ENCODE measurements around the gene ADCYAP1R1. TPM values are rescaled to one million over a fixed set of nuclear protein-coding genes. Genes with fewer than 3 reads are reported as not detected.

Gene ADCYAP1R1
- total and polyA plus RNA-seq, 2 donors (not counting 1 experiment from before 2014, with no cell fraction given): not detected

DNA sequence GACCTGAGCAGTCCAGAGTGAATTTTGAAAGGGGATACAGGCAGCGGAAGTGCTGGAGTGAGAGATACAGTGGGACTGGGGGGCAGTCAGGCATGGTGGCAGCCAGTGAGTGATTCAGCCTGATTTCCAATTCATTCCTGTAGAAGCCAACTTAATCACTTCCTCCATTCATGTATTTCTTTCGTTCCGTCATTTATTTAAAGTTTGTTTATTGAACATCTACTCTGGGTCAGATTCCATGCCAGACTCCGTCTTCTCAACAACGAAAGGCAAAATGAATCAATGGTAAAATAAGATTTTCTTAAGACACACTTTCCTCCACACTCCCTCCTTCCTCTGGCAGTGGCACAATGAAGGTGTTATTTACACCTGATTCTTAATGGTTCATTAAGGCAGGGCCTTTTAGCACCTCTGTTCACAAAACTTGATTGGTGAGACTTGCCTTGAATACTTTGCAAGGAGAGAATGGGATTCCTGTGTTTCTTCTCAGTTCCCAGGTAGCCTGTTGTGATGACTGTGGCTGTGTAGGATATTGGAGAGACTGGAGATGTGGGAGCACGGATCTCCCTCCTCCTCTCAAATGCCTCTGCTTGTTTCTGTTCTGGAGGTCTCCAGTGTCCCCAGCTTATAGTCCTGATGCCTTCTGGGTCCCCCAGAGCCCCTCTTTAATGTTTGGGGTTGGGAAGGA is 27.9 kb downstream of the ADCYAP1R1 start:
- no peak for TF ChIP-seq EZH2 (IDR thresholded peaks at IDR 0.05; ENCODE audit: borderline replicate concordance, insufficient read depth, low read depth, low read length, poor library complexity, severe bottlenecking)
- TF ChIP-seq, protein P1, sequence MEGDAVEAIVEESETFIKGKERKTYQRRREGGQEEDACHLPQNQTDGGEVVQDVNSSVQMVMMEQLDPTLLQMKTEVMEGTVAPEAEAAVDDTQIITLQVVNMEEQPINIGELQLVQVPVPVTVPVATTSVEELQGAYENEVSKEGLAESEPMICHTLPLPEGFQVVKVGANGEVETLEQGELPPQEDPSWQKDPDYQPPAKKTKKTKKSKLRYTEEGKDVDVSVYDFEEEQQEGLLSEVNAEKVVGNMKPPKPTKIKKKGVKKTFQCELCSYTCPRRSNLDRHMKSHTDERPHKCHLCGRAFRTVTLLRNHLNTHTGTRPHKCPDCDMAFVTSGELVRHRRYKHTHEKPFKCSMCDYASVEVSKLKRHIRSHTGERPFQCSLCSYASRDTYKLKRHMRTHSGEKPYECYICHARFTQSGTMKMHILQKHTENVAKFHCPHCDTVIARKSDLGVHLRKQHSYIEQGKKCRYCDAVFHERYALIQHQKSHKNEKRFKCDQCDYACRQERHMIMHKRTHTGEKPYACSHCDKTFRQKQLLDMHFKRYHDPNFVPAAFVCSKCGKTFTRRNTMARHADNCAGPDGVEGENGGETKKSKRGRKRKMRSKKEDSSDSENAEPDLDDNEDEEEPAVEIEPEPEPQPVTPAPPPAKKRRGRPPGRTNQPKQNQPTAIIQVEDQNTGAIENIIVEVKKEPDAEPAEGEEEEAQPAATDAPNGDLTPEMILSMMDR (IDR thresholded peaks at IDR 0.05): no peak
- Histone ChIP-seq H4K20me1 (ENCODE audit: control insufficient read depth, insufficient read depth, low read length, poor library complexity, severe bottlenecking) (no peaks in the 10 kb centered on the region), H3K27ac (ENCODE audit: low read length in 2 of 2) (no peak overlapping the region), H3K79me2 (ENCODE audit: control insufficient read depth, insufficient read depth, low read length) (no peaks in the 10 kb centered on the region), H3K36me3 (replicated peaks in 1 of 2; ENCODE audit: control extremely low read depth in 1 of 2, control insufficient read depth in 1 of 2, extremely low read depth in 1 of 2, insufficient read depth in 2 of 2, low read length in 1 of 2) (no peaks in the 10 kb centered on the region), H3K4me1 (ENCODE audit: control insufficient read depth in 2 of 2, insufficient read depth in 2 of 2, low read length in 2 of 2) (no peaks in the 10 kb centered on the region), H3K27me3 (replicated peaks in 1 of 4; ENCODE audit: control extremely low read depth in 1 of 4, control insufficient read depth in 3 of 4, insufficient read depth in 4 of 4, low read length in 3 of 4) (peaks cover 0 to 6% (median 1%) of the 10 kb centered on the region in 4 experiments), H3K9me3 (ENCODE audit: control extremely low read depth in 1 of 3, control insufficient read depth in 2 of 3, insufficient read depth in 1 of 3, low read length in 2 of 3) (peaks cover 0 to 19% (median 0%) of the 10 kb centered on the region in 3 donors), H3K4me2 (replicated peaks; ENCODE audit: low read depth, low read length, poor library complexity, severe bottlenecking) (no peak overlapping the region), H2AFZ (ENCODE audit: insufficient read depth, low read depth, low read length, poor library complexity, severe bottlenecking) (no peak overlapping the region), H3K9ac (ENCODE audit: low read length) (no peak overlapping the region), H3K4me3 (ENCODE audit: control extremely low read depth in 1 of 5, extremely low read depth in 1 of 5, insufficient read depth in 1 of 5, low read depth in 2 of 5, low read length in 4 of 5) (no peak overlapping the region)
- Mint-ChIP-seq H3K27me3 (peaks cover 20% of the 10 kb centered on the region), H3K4me3 (no peak overlapping the region), H3K27ac (no peak overlapping the region), H3K4me1 (no peaks in the 10 kb centered on the region), H3K9me3 (ENCODE audit: insufficient read depth) (no peaks in the 10 kb centered on the region)
- ChIA-PET CTCF (no interaction called here), POLR2A (no interaction called here)
- intact Hi-C loops (cut with micrococcal nuclease): no loop called here
- ATAC-seq (ENCODE audit: low read depth) (no peak), DNase-seq (no peak)
- WGBS (ENCODE audit: insufficient coverage): 80% methylated on average over 1 of the region's 6 CpGs

DNA sequence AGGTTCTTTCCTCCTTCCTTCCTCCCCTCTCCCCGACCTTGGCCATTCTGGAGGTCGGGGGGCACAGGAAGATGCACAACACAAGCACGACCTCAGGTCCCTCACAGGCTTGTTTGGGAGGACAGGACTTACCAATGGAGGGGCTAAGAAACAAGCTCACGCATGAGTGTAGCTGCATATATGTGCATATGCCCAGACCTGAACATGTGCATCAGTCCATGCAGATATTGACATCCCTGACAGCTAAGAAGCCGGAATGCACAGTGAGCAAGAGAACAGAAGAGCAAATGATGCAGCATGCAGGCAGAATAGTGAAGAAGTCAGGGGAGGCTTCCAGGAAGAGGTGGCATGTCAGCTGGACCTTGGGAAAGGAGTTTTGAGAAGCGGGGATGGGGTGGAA is 28.7 kb downstream of the ADCYAP1R1 start:
- H3K4me3 ChIP-seq (ENCODE audit: control extremely low read depth in 1 of 5, extremely low read depth in 1 of 5, insufficient read depth in 1 of 5, low read depth in 2 of 5, low read length in 4 of 5): no peak overlapping the region
- CTCF ChIA-PET: no interaction called here
- H2AFZ ChIP-seq (ENCODE audit: insufficient read depth, low read depth, low read length, poor library complexity, severe bottlenecking): no peak overlapping the region
- H3K36me3 ChIP-seq (replicated peaks in 1 of 2; ENCODE audit: control extremely low read depth in 1 of 2, control insufficient read depth in 1 of 2, extremely low read depth in 1 of 2, insufficient read depth in 2 of 2, low read length in 1 of 2): no peaks in the 10 kb centered on the region
- Mint-ChIP-seq H3K27me3 (peaks cover 20% of the 10 kb centered on the region), H3K27ac (no peak overlapping the region), H3K4me3 (no peak overlapping the region), H3K9me3 (ENCODE audit: insufficient read depth) (no peaks in the 10 kb centered on the region), H3K4me1 (no peaks in the 10 kb centered on the region)
- no peak overlapping the region for H3K27ac ChIP-seq (ENCODE audit: low read length in 2 of 2)
- H3K4me2 ChIP-seq (replicated peaks; ENCODE audit: low read depth, low read length, poor library complexity, severe bottlenecking): no peak overlapping the region
- peaks cover 0 to 19% (median 0%) of the 10 kb centered on the region in 3 donors for H3K9me3 ChIP-seq (ENCODE audit: control extremely low read depth in 1 of 3, control insufficient read depth in 2 of 3, insufficient read depth in 1 of 3, low read length in 2 of 3)
- no peak overlapping the region for H3K9ac ChIP-seq (ENCODE audit: low read length)
- no peaks in the 10 kb centered on the region for H3K4me1 ChIP-seq (ENCODE audit: control insufficient read depth in 2 of 2, insufficient read depth in 2 of 2, low read length in 2 of 2)
- 85% methylated on average over 5 of the region's 6 CpGs for WGBS (ENCODE audit: insufficient coverage)
- peaks cover 0 to 6% (median 1%) of the 10 kb centered on the region in 4 experiments for H3K27me3 ChIP-seq (replicated peaks in 1 of 4; ENCODE audit: control extremely low read depth in 1 of 4, control insufficient read depth in 3 of 4, insufficient read depth in 4 of 4, low read length in 3 of 4)
- no peaks in the 10 kb centered on the region for H4K20me1 ChIP-seq (ENCODE audit: control insufficient read depth, insufficient read depth, low read length, poor library complexity, severe bottlenecking)
- intact Hi-C loops (cut with micrococcal nuclease): no loop called here
- no peaks in the 10 kb centered on the region for H3K79me2 ChIP-seq (ENCODE audit: control insufficient read depth, insufficient read depth, low read length)
- POLR2A ChIA-PET: no interaction called here
- TF ChIP-seq, protein P1 (IDR thresholded peaks at IDR 0.05): no peak
- TF ChIP-seq EZH2 (IDR thresholded peaks at IDR 0.05; ENCODE audit: borderline replicate concordance, insufficient read depth, low read depth, low read length, poor library complexity, severe bottlenecking): no peak
- no peak for ATAC-seq (ENCODE audit: low read depth)
- no peak for DNase-seq
